Natural killer cell (primary cell): ENCODE data around the gene TCEANC. TPM values are rescaled to one million over a fixed set of nuclear protein-coding genes. Genes with fewer than 3 reads are reported as not detected.

Source experiments
- ATAC-seq, 3 donors: fragments of 150-1000 bp in 2 of 3; fragments of 200-7000 bp in 1 of 3; cut with Tn5 transposase; 1 replicate in 1 of 3; 2 replicates in 2 of 3; pipeline ENCODE4 v1.10.0; 2021; ENCODE audit warnings: mild to moderate bottlenecking in 2 of 3, moderate library complexity in 2 of 3
- DNase-seq, 2 donors: peaks; one replicate each; pipeline versions ENCODE4 v3.0.0 to v3.0.0-alpha.2; 2013 to 2021; ENCODE audit warnings: mixed read lengths in 1 of 2
- H3K27ac ChIP-seq: one replicate; pipeline ENCODE4 v1.5.1; 2013; ENCODE audit warnings: mild to moderate bottlenecking, low read length
- H3K27me3 ChIP-seq: one replicate; pipeline ENCODE4 v1.6.1; 2013; ENCODE audit warnings: low read length; ENCODE audit not compliant: control insufficient read depth, insufficient read depth
- H3K36me3 ChIP-seq: one replicate; pipeline ENCODE4 v1.6.1; 2013; ENCODE audit warnings: low read length; ENCODE audit not compliant: control insufficient read depth, insufficient read depth
- H3K4me1 ChIP-seq: one replicate; pipeline ENCODE4 v1.6.1; 2013; ENCODE audit warnings: low read length; ENCODE audit not compliant: control insufficient read depth, insufficient read depth
- H3K4me3 ChIP-seq: one replicate; pipeline ENCODE4 v1.5.1; 2013; ENCODE audit warnings: low read length
- H3K9me3 ChIP-seq: one replicate; pipeline ENCODE4 v1.6.1; 2013; ENCODE audit warnings: low read length; ENCODE audit not compliant: control insufficient read depth, insufficient read depth
- H3K27ac Mint-ChIP-seq, 2 donors: one replicate each; pipeline ENCODE4 v1.8.0; 2022; ENCODE audit warnings: mild to moderate bottlenecking in 2 of 2, mixed read lengths in 2 of 2, moderate library complexity in 1 of 2
- H3K27me3 Mint-ChIP-seq, 2 donors: one replicate each; pipeline ENCODE4 v1.8.0; 2022; ENCODE audit warnings: low read depth in 2 of 2, mixed read lengths in 2 of 2
- H3K36me3 Mint-ChIP-seq: one replicate; pipeline ENCODE4 v1.8.0; 2022; ENCODE audit warnings: mixed read lengths
- H3K4me1 Mint-ChIP-seq, 2 donors: one replicate each; pipeline ENCODE4 v1.8.0; 2022; ENCODE audit warnings: mixed read lengths in 2 of 2
- H3K4me3 Mint-ChIP-seq: one replicate; pipeline ENCODE4 v1.8.0; 2022; ENCODE audit warnings: mild to moderate bottlenecking, moderate library complexity, mixed read lengths
- H3K9me3 Mint-ChIP-seq, 2 donors: one replicate each; pipeline ENCODE4 v1.8.0; 2022; ENCODE audit warnings: mixed read lengths in 2 of 2
- WGBS: methylation state at CpG from one replicate; pipeline ENCODE4 v1.1.7; 2013; ENCODE audit warnings: missing lambda C conversion rate; ENCODE audit not compliant: insufficient coverage; 5-methylcytosine and 5-hydroxymethylcytosine counted together
- intact Hi-C: fragments of 100-400 bp; cut with micrococcal nuclease; formaldehyde crosslinking; loops from one replicate; pipeline ENCODE4 v1.14.2; 2022
- total RNA-seq, 4 donors: library from RNA; stranded (reverse); fragments of 120-200 nt in 1 of 4; gene quantifications; one replicate each; pipeline versions ENCODE4 v1.2.3 to v1.2.4, GENCODE V29; 2013 to 2022
- TF ChIP-seq, protein P1 (sequence below): fragments of 200-600 bp; IDR thresholded peaks from one replicate; pipeline ENCODE4 v1.8.0; 2022; ENCODE audit warnings: antibody characterized with exemption

The TCEANC gene
- total RNA-seq, 3 donors from 2014 or later (not counting 1 experiment from before 2014, with no cell fraction given): 11.2 to 17.8 (median 13.4) TPM

- Histone ChIP-seq H3K27ac (peak overlapping the region; percentile 95), H3K36me3 (no peaks in the 10 kb centered on the region), H3K9me3 (no peaks in the 10 kb centered on the region), H3K4me3 (no peak overlapping the region), H3K27me3 (no peaks in the 10 kb centered on the region), H3K4me1 (peaks cover 53% of the 10 kb centered on the region)
- H3K9me3 Mint-ChIP-seq: no peaks in the 10 kb centered on the region
- ATAC-seq: no peak
- peak overlapping the region; percentile 64 for H3K4me3 Mint-ChIP-seq
- WGBS: 68% methylated on average over 6 of the region's 7 CpGs
- no peaks in the 10 kb centered on the region for H3K27me3 Mint-ChIP-seq
- TF ChIP-seq, protein P1, sequence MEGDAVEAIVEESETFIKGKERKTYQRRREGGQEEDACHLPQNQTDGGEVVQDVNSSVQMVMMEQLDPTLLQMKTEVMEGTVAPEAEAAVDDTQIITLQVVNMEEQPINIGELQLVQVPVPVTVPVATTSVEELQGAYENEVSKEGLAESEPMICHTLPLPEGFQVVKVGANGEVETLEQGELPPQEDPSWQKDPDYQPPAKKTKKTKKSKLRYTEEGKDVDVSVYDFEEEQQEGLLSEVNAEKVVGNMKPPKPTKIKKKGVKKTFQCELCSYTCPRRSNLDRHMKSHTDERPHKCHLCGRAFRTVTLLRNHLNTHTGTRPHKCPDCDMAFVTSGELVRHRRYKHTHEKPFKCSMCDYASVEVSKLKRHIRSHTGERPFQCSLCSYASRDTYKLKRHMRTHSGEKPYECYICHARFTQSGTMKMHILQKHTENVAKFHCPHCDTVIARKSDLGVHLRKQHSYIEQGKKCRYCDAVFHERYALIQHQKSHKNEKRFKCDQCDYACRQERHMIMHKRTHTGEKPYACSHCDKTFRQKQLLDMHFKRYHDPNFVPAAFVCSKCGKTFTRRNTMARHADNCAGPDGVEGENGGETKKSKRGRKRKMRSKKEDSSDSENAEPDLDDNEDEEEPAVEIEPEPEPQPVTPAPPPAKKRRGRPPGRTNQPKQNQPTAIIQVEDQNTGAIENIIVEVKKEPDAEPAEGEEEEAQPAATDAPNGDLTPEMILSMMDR: no peak
- H3K36me3 Mint-ChIP-seq: no peaks in the 10 kb centered on the region
- intact Hi-C loops: loop anchor here (10.0 kb wide), 2 partner anchors 609 to 739 kb away; no protein-coding TSS in a partner anchor
- H3K4me1 Mint-ChIP-seq: peaks cover 66% of the 10 kb centered on the region in 2 donors
- peak overlapping the region; percentile 86 to 90 for H3K27ac Mint-ChIP-seq
- DNase-seq: no peak
These were observed 40.5 kb downstream of the TCEANC start for GRCh38 chrX:13693341-13693961.

- no peaks in the 10 kb centered on the region for H3K9me3 Mint-ChIP-seq
- intact Hi-C loops: loop anchor here (10.0 kb wide), 2 partner anchors 610 to 740 kb away; no protein-coding TSS in a partner anchor
- H3K27ac Mint-ChIP-seq: peak overlapping the region; percentile 86 to 88
- Histone ChIP-seq H3K4me3 (no peak overlapping the region), H3K9me3 (no peaks in the 10 kb centered on the region), H3K27me3 (no peaks in the 10 kb centered on the region), H3K27ac (no peak overlapping the region), H3K36me3 (no peaks in the 10 kb centered on the region), H3K4me1 (peaks cover 56% of the 10 kb centered on the region)
- DNase-seq (no peak), ATAC-seq (no peak)
- no peaks in the 10 kb centered on the region for H3K36me3 Mint-ChIP-seq
- H3K4me1 Mint-ChIP-seq: peaks cover 71 to 72% of the 10 kb centered on the region in 2 donors
- H3K27me3 Mint-ChIP-seq: no peaks in the 10 kb centered on the region
- WGBS: 100% methylated on average over 1 of the region's 2 CpGs
- no peak overlapping the region for H3K4me3 Mint-ChIP-seq
- TF ChIP-seq, protein P1: no peak
These were observed 41.4 kb downstream of the TCEANC start for GRCh38 chrX:13694359-13694758.

DNA sequence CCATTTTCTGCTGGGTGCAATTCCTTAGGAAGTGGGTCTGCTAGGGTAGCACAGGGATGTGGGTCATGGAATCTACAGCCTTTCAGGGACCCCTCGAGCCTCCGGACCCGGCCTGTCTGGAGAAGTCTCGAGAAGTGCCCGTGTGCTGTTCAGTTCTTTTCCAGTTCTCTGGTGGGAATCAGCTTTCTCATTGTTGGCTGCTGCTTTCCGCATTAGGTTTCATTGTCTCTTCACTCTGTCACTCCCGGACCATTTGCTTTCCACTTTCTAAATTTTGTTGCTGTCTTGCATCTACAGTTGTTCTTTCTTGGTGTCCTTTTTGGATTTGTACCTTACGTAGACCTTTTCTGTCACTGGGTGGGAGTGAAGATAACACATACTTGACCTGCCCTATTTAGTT is 42.0 kb downstream of the TCEANC start:
- TF ChIP-seq, protein P1: no peak
- H3K4me1 Mint-ChIP-seq: peaks cover 73 to 75% of the 10 kb centered on the region in 2 donors
- no peaks in the 10 kb centered on the region for H3K9me3 Mint-ChIP-seq
- ATAC-seq (no peak), DNase-seq (no peak)
- H3K27me3 Mint-ChIP-seq: no peaks in the 10 kb centered on the region
- WGBS: 72% methylated on average over 6 of the region's 8 CpGs
- intact Hi-C loops: loop anchor here (10.0 kb wide), 2 partner anchors 610 to 740 kb away; no protein-coding TSS in a partner anchor
- H3K36me3 ChIP-seq: no peaks in the 10 kb centered on the region
- no peak overlapping the region for H3K4me3 ChIP-seq
- peak overlapping the region; percentile 11 for H3K4me3 Mint-ChIP-seq
- H3K27ac Mint-ChIP-seq: peak overlapping the region; percentile 71 to 88
- H3K9me3 ChIP-seq: no peaks in the 10 kb centered on the region
- no peaks in the 10 kb centered on the region for H3K36me3 Mint-ChIP-seq
- no peak overlapping the region for H3K27ac ChIP-seq
- peaks cover 62% of the 10 kb centered on the region for H3K4me1 ChIP-seq
- H3K27me3 ChIP-seq: no peaks in the 10 kb centered on the region
